ENCODE results near the gene ADCY4. TPM values are rescaled to one million over a fixed set of nuclear protein-coding genes. Genes with fewer than 3 reads are reported as not detected.

ADCY4 gene
- total and polyA plus RNA-seq, 9 donors: 7.8 to 33.3 (median 11.9) TPM

DNA sequence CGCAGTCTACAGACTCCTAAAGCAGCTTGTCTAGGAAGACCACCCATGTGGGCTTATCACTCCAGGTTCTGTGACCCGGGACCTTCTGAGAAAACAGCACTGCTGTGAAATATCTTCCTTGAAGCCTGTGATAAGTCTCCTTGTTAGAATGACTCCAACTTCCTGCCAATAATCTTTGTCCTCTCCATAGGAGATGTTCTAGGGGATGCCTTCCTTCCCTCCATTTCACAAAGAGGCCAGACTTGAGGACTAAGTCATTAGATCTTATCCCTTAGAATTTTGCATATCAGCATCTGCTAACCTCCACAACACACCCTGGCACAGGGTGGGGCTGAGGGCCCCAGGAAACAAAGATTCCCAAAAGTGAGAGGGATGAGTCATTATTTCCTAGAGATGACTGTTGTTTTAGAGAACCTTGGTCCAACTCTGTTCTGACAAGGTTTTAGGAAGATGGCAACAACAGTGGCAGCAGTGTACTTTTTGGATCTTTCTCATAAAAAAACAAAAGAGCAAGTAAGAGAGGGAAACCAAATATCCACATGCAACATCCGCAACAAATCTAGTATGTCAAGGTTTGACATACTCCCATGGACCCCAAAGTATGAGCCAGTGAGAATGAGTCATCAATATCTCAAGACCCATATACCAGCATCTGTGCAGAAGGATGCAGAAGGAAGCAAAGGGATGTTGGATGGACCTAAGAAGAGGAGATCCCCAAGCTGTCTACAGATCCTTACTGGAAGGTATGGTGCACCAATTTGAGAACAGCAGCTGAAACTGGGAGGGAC is 17.5 kb downstream of the ADCY4 start:
- Histone ChIP-seq H3K27ac (no peak overlapping the region), H3K27me3 (no peaks in the 10 kb centered on the region), H3K4me3 (no peak overlapping the region), H3K36me3 (no peaks in the 10 kb centered on the region), H3K9me3 (no peaks in the 10 kb centered on the region), H3K4me1 (ENCODE audit: insufficient read depth) (peaks cover 6% of the 10 kb centered on the region)
- TF ChIP-seq POLR2A (IDR thresholded peaks at IDR 0.05) (no peak), EP300 (IDR thresholded peaks at IDR 0.05) (no peak)
- TF ChIP-seq, protein P1, sequence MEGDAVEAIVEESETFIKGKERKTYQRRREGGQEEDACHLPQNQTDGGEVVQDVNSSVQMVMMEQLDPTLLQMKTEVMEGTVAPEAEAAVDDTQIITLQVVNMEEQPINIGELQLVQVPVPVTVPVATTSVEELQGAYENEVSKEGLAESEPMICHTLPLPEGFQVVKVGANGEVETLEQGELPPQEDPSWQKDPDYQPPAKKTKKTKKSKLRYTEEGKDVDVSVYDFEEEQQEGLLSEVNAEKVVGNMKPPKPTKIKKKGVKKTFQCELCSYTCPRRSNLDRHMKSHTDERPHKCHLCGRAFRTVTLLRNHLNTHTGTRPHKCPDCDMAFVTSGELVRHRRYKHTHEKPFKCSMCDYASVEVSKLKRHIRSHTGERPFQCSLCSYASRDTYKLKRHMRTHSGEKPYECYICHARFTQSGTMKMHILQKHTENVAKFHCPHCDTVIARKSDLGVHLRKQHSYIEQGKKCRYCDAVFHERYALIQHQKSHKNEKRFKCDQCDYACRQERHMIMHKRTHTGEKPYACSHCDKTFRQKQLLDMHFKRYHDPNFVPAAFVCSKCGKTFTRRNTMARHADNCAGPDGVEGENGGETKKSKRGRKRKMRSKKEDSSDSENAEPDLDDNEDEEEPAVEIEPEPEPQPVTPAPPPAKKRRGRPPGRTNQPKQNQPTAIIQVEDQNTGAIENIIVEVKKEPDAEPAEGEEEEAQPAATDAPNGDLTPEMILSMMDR (IDR thresholded peaks at IDR 0.05): no peak
- WGBS, 3 donors: 59 to 72% (median 66%) methylated on average over 3 of the region's 3 CpGs
- DNase-seq: no peak
- intact Hi-C loops (cut with DNase I): no loop called here

DNA sequence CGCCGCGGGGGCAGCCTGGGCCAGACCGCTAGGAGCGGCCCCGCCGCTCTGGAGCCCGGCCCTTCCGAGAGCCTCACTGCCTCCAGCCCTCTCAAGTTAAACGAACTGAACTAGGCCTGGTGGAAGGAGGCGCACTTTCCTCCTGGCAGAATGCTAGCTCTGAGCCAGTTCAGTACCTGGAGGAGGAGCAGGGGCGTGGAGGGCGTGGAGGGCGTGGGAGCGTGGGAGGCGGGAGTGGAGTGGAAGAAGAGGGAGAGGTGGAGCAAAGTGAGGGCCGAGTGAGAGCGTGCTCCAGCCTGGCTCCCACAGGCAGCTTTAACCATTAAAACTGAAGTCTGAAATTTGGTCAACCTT is 18.3 kb downstream of the ADCY4 start:
- no peaks in the 10 kb centered on the region for H3K36me3 ChIP-seq
- no peaks in the 10 kb centered on the region for H3K27me3 ChIP-seq
- DNase-seq: peak in 1 of 5 donors; percentile 51
- H3K9me3 ChIP-seq: no peaks in the 10 kb centered on the region
- no peak overlapping the region for H3K4me3 ChIP-seq
- TF ChIP-seq, protein P1 (IDR thresholded peaks at IDR 0.05): no peak
- TF ChIP-seq EP300 (IDR thresholded peaks at IDR 0.05): no peak
- no peak for TF ChIP-seq POLR2A (IDR thresholded peaks at IDR 0.05)
- peaks cover 9% of the 10 kb centered on the region for H3K4me1 ChIP-seq (ENCODE audit: insufficient read depth)
- H3K27ac ChIP-seq: no peak overlapping the region
- WGBS, 3 donors: 23 to 36% (median 25%) methylated on average over 11 to 18 of the region's 18 CpGs
- intact Hi-C loops (cut with DNase I): no loop called here

DNA sequence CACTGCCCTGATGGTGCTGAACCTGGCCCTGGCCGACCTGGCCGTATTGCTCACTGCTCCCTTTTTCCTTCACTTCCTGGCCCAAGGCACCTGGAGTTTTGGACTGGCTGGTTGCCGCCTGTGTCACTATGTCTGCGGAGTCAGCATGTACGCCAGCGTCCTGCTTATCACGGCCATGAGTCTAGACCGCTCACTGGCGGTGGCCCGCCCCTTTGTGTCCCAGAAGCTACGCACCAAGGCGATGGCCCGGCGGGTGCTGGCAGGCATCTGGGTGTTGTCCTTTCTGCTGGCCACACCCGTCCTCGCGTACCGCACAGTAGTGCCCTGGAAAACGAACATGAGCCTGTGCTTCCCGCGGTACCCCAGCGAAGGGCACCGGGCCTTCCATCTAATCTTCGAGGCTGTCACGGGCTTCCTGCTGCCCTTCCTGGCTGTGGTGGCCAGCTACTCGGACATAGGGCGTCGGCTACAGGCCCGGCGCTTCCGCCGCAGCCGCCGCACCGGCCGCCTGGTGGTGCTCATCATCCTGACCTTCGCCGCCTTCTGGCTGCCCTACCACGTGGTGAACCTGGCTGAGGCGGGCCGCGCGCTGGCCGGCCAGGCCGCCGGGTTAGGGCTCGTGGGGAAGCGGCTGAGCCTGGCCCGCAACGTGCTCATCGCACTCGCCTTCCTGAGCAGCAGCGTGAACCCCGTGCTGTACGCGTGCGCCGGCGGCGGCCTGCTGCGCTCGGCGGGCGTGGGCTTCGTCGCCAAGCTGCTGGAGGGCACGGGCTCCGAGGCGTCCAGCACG is 18.9 kb downstream of the ADCY4 start:
- 30 to 59% (median 53%) methylated on average over 50 to 70 of the region's 70 CpGs for WGBS, 3 donors
- peak; percentile 55 to 75 (median 62) for DNase-seq
- Histone ChIP-seq H3K36me3 (no peaks in the 10 kb centered on the region), H3K27ac (no peak overlapping the region), H3K4me1 (ENCODE audit: insufficient read depth) (peaks cover 10% of the 10 kb centered on the region), H3K9me3 (no peaks in the 10 kb centered on the region), H3K4me3 (no peak overlapping the region), H3K27me3 (no peaks in the 10 kb centered on the region)
- TF ChIP-seq, protein P1 (IDR thresholded peaks at IDR 0.05): peak in 2 of 3 donors; percentile 14 to 32
- no peak for TF ChIP-seq POLR2A (IDR thresholded peaks at IDR 0.05)
- intact Hi-C loops (cut with DNase I): no loop called here

DNA sequence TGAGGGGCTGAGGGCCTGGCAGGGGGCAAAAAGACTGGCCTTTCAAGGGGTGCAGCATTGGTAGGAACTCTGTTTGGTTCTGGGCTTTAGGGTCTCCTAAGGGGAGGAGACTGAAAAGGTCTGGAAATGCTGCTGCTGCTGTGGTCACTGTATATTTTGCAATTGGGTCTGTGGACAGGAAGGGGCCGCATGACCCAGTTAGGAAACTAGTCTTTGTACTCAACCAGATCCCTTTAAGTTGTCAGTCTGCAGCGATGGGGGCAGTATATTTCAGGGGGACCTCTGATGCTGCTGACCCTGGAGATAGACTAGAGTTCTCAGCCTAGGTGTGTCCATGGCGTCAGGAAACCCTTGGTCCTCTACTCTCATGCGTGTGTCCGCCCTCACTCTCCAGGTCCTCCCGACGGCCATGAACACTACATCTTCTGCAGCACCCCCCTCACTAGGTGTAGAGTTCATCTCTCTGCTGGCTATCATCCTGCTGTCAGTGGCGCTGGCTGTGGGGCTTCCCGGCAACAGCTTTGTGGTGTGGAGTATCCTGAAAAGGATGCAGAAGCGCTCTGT is 19.5 kb downstream of the ADCY4 start:
- Histone ChIP-seq H3K36me3 (no peaks in the 10 kb centered on the region), H3K9me3 (no peaks in the 10 kb centered on the region), H3K27ac (no peak overlapping the region), H3K27me3 (no peaks in the 10 kb centered on the region), H3K4me1 (ENCODE audit: insufficient read depth) (peaks cover 12% of the 10 kb centered on the region), H3K4me3 (no peak overlapping the region)
- intact Hi-C loops (cut with DNase I): no loop called here
- TF ChIP-seq, protein P1 (IDR thresholded peaks at IDR 0.05): no peak
- DNase-seq: no peak
- 80 to 87% (median 84%) methylated on average over 10 of the region's 10 CpGs for WGBS, 3 donors

Data from ovary (tissue), 9 donors.